ENCODE measurements around the gene STARD9.

The STARD9 gene

GRCh38 chr15:42603978-42604377 lies 28.6 kb downstream of the STARD9 start:
- no peak overlapping the region for H3K4me3 ChIP-seq (ENCODE audit: low read depth, low read length)
- no peak overlapping the region for H3K9ac ChIP-seq
- no peak overlapping the region for H2AFZ ChIP-seq
- H3K4me1 ChIP-seq, result no peaks in the 10 kb centered on the region
- H3K36me3 ChIP-seq (ENCODE audit: control insufficient read depth, insufficient read depth, low read length), result no peaks in the 10 kb centered on the region
- no peak overlapping the region for H3K4me2 ChIP-seq (ENCODE audit: low read length)
- TF ChIP-seq, protein P1, sequence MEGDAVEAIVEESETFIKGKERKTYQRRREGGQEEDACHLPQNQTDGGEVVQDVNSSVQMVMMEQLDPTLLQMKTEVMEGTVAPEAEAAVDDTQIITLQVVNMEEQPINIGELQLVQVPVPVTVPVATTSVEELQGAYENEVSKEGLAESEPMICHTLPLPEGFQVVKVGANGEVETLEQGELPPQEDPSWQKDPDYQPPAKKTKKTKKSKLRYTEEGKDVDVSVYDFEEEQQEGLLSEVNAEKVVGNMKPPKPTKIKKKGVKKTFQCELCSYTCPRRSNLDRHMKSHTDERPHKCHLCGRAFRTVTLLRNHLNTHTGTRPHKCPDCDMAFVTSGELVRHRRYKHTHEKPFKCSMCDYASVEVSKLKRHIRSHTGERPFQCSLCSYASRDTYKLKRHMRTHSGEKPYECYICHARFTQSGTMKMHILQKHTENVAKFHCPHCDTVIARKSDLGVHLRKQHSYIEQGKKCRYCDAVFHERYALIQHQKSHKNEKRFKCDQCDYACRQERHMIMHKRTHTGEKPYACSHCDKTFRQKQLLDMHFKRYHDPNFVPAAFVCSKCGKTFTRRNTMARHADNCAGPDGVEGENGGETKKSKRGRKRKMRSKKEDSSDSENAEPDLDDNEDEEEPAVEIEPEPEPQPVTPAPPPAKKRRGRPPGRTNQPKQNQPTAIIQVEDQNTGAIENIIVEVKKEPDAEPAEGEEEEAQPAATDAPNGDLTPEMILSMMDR (IDR thresholded peaks at IDR 0.05), result no peak
- no peaks in the 10 kb centered on the region for H3K79me2 ChIP-seq
- no peaks in the 10 kb centered on the region for H3K27me3 ChIP-seq (ENCODE audit: control insufficient read depth, insufficient read depth, low read length)
- H3K27ac ChIP-seq, result no peak overlapping the region
- H3K9me3 ChIP-seq (ENCODE audit: control insufficient read depth, low read length), result no peaks in the 10 kb centered on the region

- Histone ChIP-seq H2AFZ (no peak overlapping the region), H3K4me2 (ENCODE audit: low read length) (peak overlapping the region; percentile 33), H3K27me3 (ENCODE audit: control insufficient read depth, insufficient read depth, low read length) (no peaks in the 10 kb centered on the region), H3K4me1 (no peaks in the 10 kb centered on the region), H3K79me2 (no peaks in the 10 kb centered on the region), H3K4me3 (ENCODE audit: low read depth, low read length) (no peak overlapping the region), H3K9ac (no peak overlapping the region), H3K27ac (no peak overlapping the region), H3K36me3 (ENCODE audit: control insufficient read depth, insufficient read depth, low read length) (no peaks in the 10 kb centered on the region), H3K9me3 (ENCODE audit: control insufficient read depth, low read length) (no peaks in the 10 kb centered on the region)
- TF ChIP-seq, protein P1 (IDR thresholded peaks at IDR 0.05), result no peak
Measured at GRCh38 chr15:42604894-42605744, 29.7 kb downstream of the STARD9 start.

GRCh38 chr15:42605796-42606195 lies 30.4 kb downstream of the STARD9 start:
- H3K4me3 ChIP-seq (ENCODE audit: low read depth, low read length), result no peak overlapping the region
- no peak overlapping the region for H3K4me2 ChIP-seq (ENCODE audit: low read length)
- H3K79me2 ChIP-seq, result no peaks in the 10 kb centered on the region
- no peaks in the 10 kb centered on the region for H3K27me3 ChIP-seq (ENCODE audit: control insufficient read depth, insufficient read depth, low read length)
- no peak overlapping the region for H2AFZ ChIP-seq
- no peak overlapping the region for H3K9ac ChIP-seq
- H3K27ac ChIP-seq, result no peak overlapping the region
- no peaks in the 10 kb centered on the region for H3K9me3 ChIP-seq (ENCODE audit: control insufficient read depth, low read length)
- H3K4me1 ChIP-seq, result no peaks in the 10 kb centered on the region
- TF ChIP-seq, protein P1 (IDR thresholded peaks at IDR 0.05), result no peak
- no peaks in the 10 kb centered on the region for H3K36me3 ChIP-seq (ENCODE audit: control insufficient read depth, insufficient read depth, low read length)

DNA sequence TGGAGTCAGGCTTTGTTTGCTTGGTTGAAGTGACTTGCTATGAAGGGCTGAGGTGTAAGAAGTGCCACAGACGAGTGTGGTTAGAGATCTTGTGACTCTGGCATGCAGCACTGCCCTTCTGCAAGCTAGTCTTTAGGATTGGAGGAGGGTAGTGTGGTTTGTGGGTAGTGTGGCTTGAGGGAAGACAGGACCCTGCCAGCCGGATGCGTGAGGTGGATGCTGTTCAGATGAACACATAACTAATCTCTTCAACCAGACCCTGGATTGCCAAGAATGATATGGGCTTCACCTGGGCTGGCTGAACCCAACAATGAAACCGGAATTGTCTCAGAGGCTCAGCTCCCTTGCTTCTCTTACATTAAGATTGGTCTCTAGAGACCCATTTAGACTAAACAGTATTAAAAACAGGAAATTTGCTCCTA lies 32.7 kb downstream of the STARD9 start:
- no peak overlapping the region for H3K4me3 ChIP-seq (ENCODE audit: low read depth, low read length)
- no peaks in the 10 kb centered on the region for H3K36me3 ChIP-seq (ENCODE audit: control insufficient read depth, insufficient read depth, low read length)
- no peak overlapping the region for H3K4me2 ChIP-seq (ENCODE audit: low read length)
- H3K27ac ChIP-seq, result no peak overlapping the region
- H3K27me3 ChIP-seq (ENCODE audit: control insufficient read depth, insufficient read depth, low read length), result no peaks in the 10 kb centered on the region
- H3K9me3 ChIP-seq (ENCODE audit: control insufficient read depth, low read length), result no peaks in the 10 kb centered on the region
- H3K79me2 ChIP-seq, result no peaks in the 10 kb centered on the region
- no peak overlapping the region for H3K9ac ChIP-seq
- no peak overlapping the region for H2AFZ ChIP-seq
- no peaks in the 10 kb centered on the region for H3K4me1 ChIP-seq
- TF ChIP-seq, protein P1 (IDR thresholded peaks at IDR 0.05), result no peak
